ENCODE data around the gene RER1.

Gene RER1

GRCh38 chr1:2386636-2387611 lies 4.7 kb upstream of the RER1 start:
- DNase-seq, result no peak
- no peak for TF ChIP-seq CTCF (IDR thresholded peaks at IDR 0.05)
- peaks cover 12% of the 10 kb centered on the region for H3K4me1 Mint-ChIP-seq

GRCh38 chr1:2388004-2388913 lies 3.4 kb upstream of the RER1 start:
- Mint-ChIP-seq H3K4me3 (no peak overlapping the region), H3K36me3 (ENCODE audit: low read depth) (peaks cover 9% of the 10 kb centered on the region), H3K4me1 (peaks cover 24% of the 10 kb centered on the region), H3K9me3 (no peaks in the 10 kb centered on the region), H3K27ac (no peak overlapping the region), H3K27me3 (ENCODE audit: low read depth, poor library complexity) (peaks cover 2% of the 10 kb centered on the region)
- no peak for DNase-seq
- TF ChIP-seq CTCF (IDR thresholded peaks at IDR 0.05), result no peak

More at GRCh38 chr1:2386636-2387611, 4.7 kb upstream of the RER1 start:
- Mint-ChIP-seq H3K36me3 (ENCODE audit: low read depth) (no peaks in the 10 kb centered on the region), H3K4me3 (no peak overlapping the region), H3K27ac (peak overlapping the region; percentile 85), H3K27me3 (ENCODE audit: low read depth, poor library complexity) (no peaks in the 10 kb centered on the region), H3K9me3 (no peaks in the 10 kb centered on the region)

- no peak overlapping the region for H3K27ac Mint-ChIP-seq
- H3K4me1 Mint-ChIP-seq, result peaks cover 33% of the 10 kb centered on the region
- no peak for DNase-seq
These were observed 2.0 kb upstream of the RER1 start for GRCh38 chr1:2389644-2390043.

GRCh38 chr1:2391931-2392509 lies 379 bp downstream of the RER1 start:
- peak; percentile 34 for DNase-seq
- Mint-ChIP-seq H3K27ac (peak overlapping the region; percentile 39), H3K36me3 (ENCODE audit: low read depth) (peaks cover 25% of the 10 kb centered on the region), H3K4me1 (peaks cover 33% of the 10 kb centered on the region), H3K9me3 (no peaks in the 10 kb centered on the region), H3K4me3 (peak overlapping the region; percentile 91), H3K27me3 (ENCODE audit: low read depth, poor library complexity) (peaks cover 7% of the 10 kb centered on the region)
- TF ChIP-seq CTCF (IDR thresholded peaks at IDR 0.05), result no peak

More at GRCh38 chr1:2389644-2390043, 2.0 kb upstream of the RER1 start:
- TF ChIP-seq CTCF (IDR thresholded peaks at IDR 0.05), result no peak
- peaks cover 14% of the 10 kb centered on the region for H3K36me3 Mint-ChIP-seq (ENCODE audit: low read depth)
- H3K9me3 Mint-ChIP-seq, result no peaks in the 10 kb centered on the region
- H3K4me3 Mint-ChIP-seq, result peak overlapping the region; percentile 84
- peaks cover 4% of the 10 kb centered on the region for H3K27me3 Mint-ChIP-seq (ENCODE audit: low read depth, poor library complexity)

- no peak for TF ChIP-seq CTCF (IDR thresholded peaks at IDR 0.05)
- H3K4me1 Mint-ChIP-seq, result peaks cover 33% of the 10 kb centered on the region
- DNase-seq, result no peak
- peaks cover 30% of the 10 kb centered on the region for H3K36me3 Mint-ChIP-seq (ENCODE audit: low read depth)
- H3K9me3 Mint-ChIP-seq, result no peaks in the 10 kb centered on the region
- H3K4me3 Mint-ChIP-seq, result peak overlapping the region; percentile 91
- H3K27ac Mint-ChIP-seq, result peak overlapping the region; percentile 60
- H3K27me3 Mint-ChIP-seq (ENCODE audit: low read depth, poor library complexity), result peaks cover 8% of the 10 kb centered on the region
These were observed 1.0 kb downstream of the RER1 start for GRCh38 chr1:2392686-2393085.
